CD14-positive monocyte (primary cell): ENCODE measurements around the gene CRCP. TPM values are rescaled to one million over a fixed set of nuclear protein-coding genes. Genes with fewer than 3 reads are reported as not detected.
"Not testable (repeated sequence)": the region's sequence is repeated elsewhere in the genome, so short reads cannot be mapped to it uniquely, and the experiment has no call there.

ENCODE experiments used
- DNase-seq, 3 donors: peaks; one replicate each; pipeline ENCODE4 v3.0.0-alpha.2; 2011 to 2022
- H2AFZ ChIP-seq: 2 replicates; pipeline ENCODE4 v1.6.0; 2012; ENCODE audit warnings: mild to moderate bottlenecking, low read depth, low read length, inconsistent platforms; ENCODE audit not compliant: insufficient read depth, poor library complexity, severe bottlenecking
- H3K27ac ChIP-seq, 2 donors: 1 replicate in 1 of 2; 2 replicates in 1 of 2; pipeline ENCODE4 v1.5.1; 2012 to 2013; ENCODE audit warnings: low read length in 2 of 2, control low read depth in 1 of 2, inconsistent platforms in 1 of 2, low read depth in 1 of 2, mild to moderate bottlenecking in 1 of 2
- H3K27me3 ChIP-seq, 2 donors: one replicate each; pipeline versions ENCODE4 v1.6.0 to v1.6.1; 2011 to 2013; ENCODE audit warnings: low read length in 2 of 2; ENCODE audit not compliant: control insufficient read depth in 2 of 2, insufficient read depth in 2 of 2
- H3K36me3 ChIP-seq, 2 donors: replicated peaks in 1 of 2; 1 replicate in 1 of 2; 2 replicates in 1 of 2; pipeline versions ENCODE4 v1.5.1 to v1.6.1; 2012 to 2013; ENCODE audit warnings: low read length in 2 of 2, control low read depth in 1 of 2, inconsistent platforms in 1 of 2, mild to moderate bottlenecking in 1 of 2; ENCODE audit not compliant: insufficient read depth in 2 of 2, control insufficient read depth in 1 of 2
- H3K4me1 ChIP-seq, 2 donors: 1 replicate in 1 of 2; 2 replicates in 1 of 2; pipeline versions ENCODE4 v1.5.1 to v1.6.1; 2012 to 2013; ENCODE audit warnings: low read length in 2 of 2, control low read depth in 1 of 2, inconsistent platforms in 1 of 2, mild to moderate bottlenecking in 1 of 2, moderate library complexity in 1 of 2; ENCODE audit not compliant: insufficient read depth in 2 of 2, control insufficient read depth in 1 of 2
- H3K4me2 ChIP-seq: replicated peaks from 2 replicates; pipeline ENCODE3; 2012; ENCODE audit warnings: low read length, moderate library complexity, mild to moderate bottlenecking; ENCODE audit not compliant: poor library complexity, severe bottlenecking; ENCODE audit errors: extremely low read depth
- H3K4me3 ChIP-seq, 3 experiments: fragments of 200-600 bp in 1 of 3; sonication (generic) in 1 of 3; replicated peaks in 1 of 3; 1 replicate in 2 of 3; 2 replicates in 1 of 3; pipeline ENCODE4 v1.5.1; 2011 to 2013; ENCODE audit warnings: low read length in 3 of 3, mild to moderate bottlenecking in 3 of 3, control low read depth in 2 of 3, low read depth in 2 of 3, inconsistent platforms in 1 of 3, moderate library complexity in 1 of 3
- H3K79me2 ChIP-seq: 2 replicates; pipeline ENCODE4 v1.6.0; 2012; ENCODE audit warnings: mild to moderate bottlenecking, control low read depth, inconsistent platforms, low read length, moderate library complexity; ENCODE audit not compliant: insufficient read depth
- H3K9ac ChIP-seq: 2 replicates; pipeline ENCODE4 v1.6.0; 2017; ENCODE audit warnings: low read length, mild to moderate bottlenecking; ENCODE audit not compliant: insufficient read depth, poor library complexity, severe bottlenecking
- H3K9me3 ChIP-seq, 2 donors: replicated peaks in 1 of 2; 1 replicate in 1 of 2; 2 replicates in 1 of 2; pipeline versions ENCODE4 v1.5.1 to v1.6.1; 2012 to 2013; ENCODE audit warnings: low read length in 2 of 2, control low read depth in 1 of 2; ENCODE audit not compliant: control insufficient read depth in 1 of 2, insufficient read depth in 1 of 2
- H4K20me1 ChIP-seq: 2 replicates; pipeline ENCODE4 v1.6.0; 2012; ENCODE audit warnings: mild to moderate bottlenecking, low read length, control low read depth, moderate library complexity; ENCODE audit not compliant: insufficient read depth
- H3K27ac Mint-ChIP-seq, 7 donors: one replicate each; pipeline ENCODE4 v1.8.0; 2020; ENCODE audit warnings: mild to moderate bottlenecking in 7 of 7, mixed read lengths in 7 of 7, moderate library complexity in 6 of 7, inconsistent platforms in 2 of 7
- H3K27me3 Mint-ChIP-seq, 3 donors: one replicate each; pipeline ENCODE4 v1.8.0; 2021 to 2022; ENCODE audit warnings: low read depth in 3 of 3, mild to moderate bottlenecking in 3 of 3, mixed read lengths in 3 of 3, moderate library complexity in 3 of 3, inconsistent platforms in 1 of 3
- H3K36me3 Mint-ChIP-seq, 2 donors: one replicate each; pipeline ENCODE4 v1.8.0; 2020; ENCODE audit warnings: mixed read lengths in 2 of 2, inconsistent platforms in 1 of 2, mild to moderate bottlenecking in 1 of 2
- H3K4me1 Mint-ChIP-seq: one replicate; pipeline ENCODE4 v1.8.0; 2020; ENCODE audit warnings: mild to moderate bottlenecking, mixed read lengths
- H3K4me3 Mint-ChIP-seq, 2 donors: one replicate each; pipeline ENCODE4 v1.8.0; 2020; ENCODE audit warnings: mild to moderate bottlenecking in 2 of 2, mixed read lengths in 2 of 2, moderate library complexity in 1 of 2
- H3K9me3 Mint-ChIP-seq, 7 donors: one replicate each; pipeline ENCODE4 v1.8.0; 2020 to 2022; ENCODE audit warnings: mixed read lengths in 7 of 7, mild to moderate bottlenecking in 6 of 7, moderate library complexity in 6 of 7, inconsistent platforms in 2 of 7
- CTCF ChIP-seq: fragments of 200-600 bp; IDR thresholded peaks from one replicate; pipeline ENCODE4 v1.8.0; 2022; ENCODE audit warnings: antibody characterized with exemption, mild to moderate bottlenecking
- WGBS: methylation state at CpG from one replicate; pipeline ENCODE4 v1.1.5; 2013; ENCODE audit warnings: missing lambda C conversion rate; ENCODE audit not compliant: insufficient coverage; 5-methylcytosine and 5-hydroxymethylcytosine counted together
- intact Hi-C, 2 donors: fragments of 100-400 bp; cut with micrococcal nuclease; formaldehyde crosslinking; loops; one replicate each; pipeline versions ENCODE4 v1.15.0 to v1.15.1; 2023
- polyA plus RNA-seq, 3 donors: library from polyadenylated mRNA; depleted of rRNA in 1 of 3; unstranded in 2 of 3; stranded (reverse) in 1 of 3; fragments of 300-500 nt in 2 of 3; fragments of >200 nt in 1 of 3; fragmentation: Illumina TruSeq in 2 of 3; gene quantifications; 1 replicate in 2 of 3; 2 replicates in 1 of 3; pipeline ENCODE4 v1.2.3, GENCODE V29; 2012 to 2021

Gene CRCP
- polyA plus RNA-seq, 3 donors = 14.0 to 19.9 (median 15.5) TPM

- intact Hi-C loops = no loop called here
- H3K9ac ChIP-seq = peak overlapping the region; percentile 43
- H3K27ac Mint-ChIP-seq = peak overlapping the region in 1 of 7 donors; percentile 82
Observed at GRCh38 chr7:66100408-66101050, 14.1 kb upstream of the CRCP start.

GRCh38 chr7:66102168-66102567 lies 12.5 kb upstream of the CRCP start:
- intact Hi-C loops, H3K9me3 ChIP-seq, H3K27me3 ChIP-seq, H3K4me2 ChIP-seq, H3K9me3 Mint-ChIP-seq, H3K36me3 ChIP-seq, H3K4me3 Mint-ChIP-seq, H3K36me3 Mint-ChIP-seq, H4K20me1 ChIP-seq, H3K4me3 ChIP-seq, H3K9ac ChIP-seq, H3K79me2 ChIP-seq, H3K27me3 Mint-ChIP-seq, H3K27ac ChIP-seq, DNase-seq, H3K27ac Mint-ChIP-seq, H2AFZ ChIP-seq: not testable (repeated sequence)
- H3K4me1 ChIP-seq = peaks cover 11 to 12% of the 10 kb centered on the region in 2 donors
- peaks cover 14% of the 10 kb centered on the region for H3K4me1 Mint-ChIP-seq
- WGBS = 100% methylated on average over 1 of the region's 6 CpGs

More at GRCh38 chr7:66100408-66101050, 14.1 kb upstream of the CRCP start:
- Mint-ChIP-seq H3K4me1 (peaks cover 14% of the 10 kb centered on the region), H3K9me3 (no peaks in the 10 kb centered on the region), H3K27me3 (peaks cover 0 to 2% (median 1%) of the 10 kb centered on the region in 3 donors), H3K36me3 (no peaks in the 10 kb centered on the region), H3K4me3 (peak overlapping the region; percentile 76 to 90)
- no CpG with 5 or more reads among the region's 12 CpGs for WGBS
- Histone ChIP-seq H3K27ac (no peak overlapping the region), H3K9me3 (no peaks in the 10 kb centered on the region), H3K79me2 (no peaks in the 10 kb centered on the region), H3K36me3 (no peaks in the 10 kb centered on the region), H3K4me2 (peak overlapping the region; percentile 72), H3K27me3 (no peaks in the 10 kb centered on the region), H3K4me1 (peaks cover 11 to 12% of the 10 kb centered on the region in 2 donors), H2AFZ (peak overlapping the region; percentile 73), H4K20me1 (no peaks in the 10 kb centered on the region), H3K4me3 (peak overlapping the region; percentile 14 to 71 (median 21))
- no peak for DNase-seq
- TF ChIP-seq CTCF = no peak

GRCh38 chr7:66103994-66104393 lies 10.7 kb upstream of the CRCP start:
- H3K9me3 ChIP-seq = not testable (repeated sequence)

More at GRCh38 chr7:66103994-66104393, 10.7 kb upstream of the CRCP start:
- H4K20me1 ChIP-seq, H3K9ac ChIP-seq, H3K36me3 Mint-ChIP-seq, H2AFZ ChIP-seq, H3K27me3 Mint-ChIP-seq, H3K79me2 ChIP-seq, H3K27ac Mint-ChIP-seq, H3K27ac ChIP-seq, H3K4me3 Mint-ChIP-seq, intact Hi-C loops, H3K4me3 ChIP-seq, H3K4me2 ChIP-seq, DNase-seq, H3K27me3 ChIP-seq, H3K9me3 Mint-ChIP-seq, H3K36me3 ChIP-seq: not testable (repeated sequence)
- peaks cover 14% of the 10 kb centered on the region for H3K4me1 Mint-ChIP-seq
- peaks cover 11 to 12% of the 10 kb centered on the region in 2 donors for H3K4me1 ChIP-seq
- WGBS = 100% methylated on average over 1 of the region's 3 CpGs
